T-helper 2 cell (primary cell): Measurements from ENCODE around the gene ACTMAP.

Source experiments
- DNase-seq, 5 experiments: peaks; one replicate each; pipeline versions ENCODE4 v3.0.0 to v3.0.0-alpha.2; 2012 to 2022

ACTMAP gene

DNA sequence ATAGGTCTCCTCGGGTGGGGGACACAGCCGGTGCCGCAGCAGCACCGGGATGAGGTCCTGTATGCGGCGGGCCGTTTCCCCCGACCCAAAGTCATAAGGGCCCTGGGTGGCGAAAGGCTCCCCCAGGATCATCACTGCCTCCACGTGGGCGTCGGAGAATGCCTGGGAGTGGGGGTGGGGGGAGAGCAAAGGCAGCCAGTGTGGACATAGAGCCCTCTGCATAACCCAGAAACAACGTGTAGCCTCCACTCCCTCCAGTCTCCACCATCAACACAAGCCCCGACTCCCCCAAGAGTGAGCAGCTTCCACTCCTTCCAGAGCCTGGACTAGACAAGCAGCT, 58.1 kb downstream of the ACTMAP start:
- DNase-seq = no peak

- no peak for DNase-seq
These were observed 58.7 kb downstream of the ACTMAP start for GRCh38 chr19:40691421-40692211.
